SK-N-SH (cell line): ENCODE results near the gene ZNF714.

Source experiments
- TF ChIP-seq, protein P1 (sequence below): fragments of 200-600 bp; sonication (generic); IDR thresholded peaks from 2 replicates; pipeline ENCODE4 v1.6.1; 2017; ENCODE audit warnings: antibody characterized with exemption, mild to moderate bottlenecking, moderate library complexity
- TF ChIP-seq, protein P2 (sequence below): IDR thresholded peaks from 2 replicates; pipeline ENCODE4 v1.4.0; 2012; ENCODE audit warnings: low read depth

DNA sequence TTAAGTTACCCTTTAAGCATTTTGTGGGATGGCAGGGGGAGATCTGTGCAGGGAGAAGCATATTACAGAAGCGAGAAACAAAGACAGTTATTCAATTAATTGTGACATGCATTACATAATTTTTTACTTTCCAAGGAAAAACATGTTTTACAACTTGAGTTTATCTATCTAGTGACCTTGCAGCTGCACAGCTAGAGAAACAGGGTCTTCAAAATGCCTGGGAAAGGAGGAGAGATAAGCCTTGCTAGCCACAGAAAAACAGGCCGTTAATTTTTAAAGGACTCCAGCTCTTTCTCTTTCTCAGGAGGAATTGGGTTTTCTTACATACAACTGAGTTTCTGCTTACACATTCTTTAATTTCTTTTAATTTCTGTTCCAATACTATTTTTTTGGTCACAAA lies 45.0 kb downstream of the ZNF714 start:
- TF ChIP-seq, protein P1, sequence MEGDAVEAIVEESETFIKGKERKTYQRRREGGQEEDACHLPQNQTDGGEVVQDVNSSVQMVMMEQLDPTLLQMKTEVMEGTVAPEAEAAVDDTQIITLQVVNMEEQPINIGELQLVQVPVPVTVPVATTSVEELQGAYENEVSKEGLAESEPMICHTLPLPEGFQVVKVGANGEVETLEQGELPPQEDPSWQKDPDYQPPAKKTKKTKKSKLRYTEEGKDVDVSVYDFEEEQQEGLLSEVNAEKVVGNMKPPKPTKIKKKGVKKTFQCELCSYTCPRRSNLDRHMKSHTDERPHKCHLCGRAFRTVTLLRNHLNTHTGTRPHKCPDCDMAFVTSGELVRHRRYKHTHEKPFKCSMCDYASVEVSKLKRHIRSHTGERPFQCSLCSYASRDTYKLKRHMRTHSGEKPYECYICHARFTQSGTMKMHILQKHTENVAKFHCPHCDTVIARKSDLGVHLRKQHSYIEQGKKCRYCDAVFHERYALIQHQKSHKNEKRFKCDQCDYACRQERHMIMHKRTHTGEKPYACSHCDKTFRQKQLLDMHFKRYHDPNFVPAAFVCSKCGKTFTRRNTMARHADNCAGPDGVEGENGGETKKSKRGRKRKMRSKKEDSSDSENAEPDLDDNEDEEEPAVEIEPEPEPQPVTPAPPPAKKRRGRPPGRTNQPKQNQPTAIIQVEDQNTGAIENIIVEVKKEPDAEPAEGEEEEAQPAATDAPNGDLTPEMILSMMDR = no peak
- TF ChIP-seq, protein P2, sequence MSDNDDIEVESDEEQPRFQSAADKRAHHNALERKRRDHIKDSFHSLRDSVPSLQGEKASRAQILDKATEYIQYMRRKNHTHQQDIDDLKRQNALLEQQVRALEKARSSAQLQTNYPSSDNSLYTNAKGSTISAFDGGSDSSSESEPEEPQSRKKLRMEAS = no peak
